ENCODE measurements around the gene SLC6A3.
A peak's percentile ranks its signal among the peaks of the same experiment; 100 is the strongest.
"Not testable (repeated sequence)": the region's sequence is repeated elsewhere in the genome, so short reads cannot be mapped to it uniquely, and the experiment has no call there.

The SLC6A3 gene

DNA sequence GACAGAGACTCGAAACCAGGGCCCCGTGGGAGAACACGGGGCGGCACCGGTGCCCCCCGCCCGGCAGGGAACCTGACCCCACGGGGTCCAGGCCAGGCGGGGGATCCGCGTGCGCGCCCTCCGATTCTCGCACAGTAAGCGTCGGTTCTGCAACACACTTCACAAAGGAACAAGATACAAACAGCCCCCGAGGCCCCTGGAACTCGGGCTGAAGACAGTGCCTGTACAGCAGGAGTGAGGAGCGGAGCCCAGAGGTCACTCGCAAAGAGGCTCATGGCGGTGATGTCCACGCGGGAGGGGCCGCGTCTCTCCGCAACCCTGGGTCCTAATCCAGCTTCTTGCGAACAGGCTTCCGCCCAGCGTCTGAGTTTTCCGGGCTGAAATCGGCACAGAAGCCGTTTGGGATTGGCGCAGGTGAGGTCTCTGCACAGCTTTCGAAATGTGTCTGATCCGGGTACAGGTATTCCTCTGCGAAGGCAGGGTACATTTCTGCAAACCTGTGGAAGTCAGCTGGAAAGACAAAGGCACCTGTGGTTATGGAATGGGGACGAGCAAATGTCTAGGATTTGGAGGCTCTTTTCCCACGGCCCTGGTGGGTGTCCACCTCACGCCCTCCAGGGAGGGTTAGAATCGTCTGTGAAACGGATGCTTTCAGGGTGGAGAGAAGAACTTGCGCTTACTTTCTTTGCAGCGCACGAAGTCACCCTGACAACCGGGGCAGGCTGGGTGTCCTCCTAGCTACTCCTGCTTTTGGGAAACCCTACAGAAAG, 18.3 kb upstream of the SLC6A3 start:
- DNase-seq: no peak

DNA sequence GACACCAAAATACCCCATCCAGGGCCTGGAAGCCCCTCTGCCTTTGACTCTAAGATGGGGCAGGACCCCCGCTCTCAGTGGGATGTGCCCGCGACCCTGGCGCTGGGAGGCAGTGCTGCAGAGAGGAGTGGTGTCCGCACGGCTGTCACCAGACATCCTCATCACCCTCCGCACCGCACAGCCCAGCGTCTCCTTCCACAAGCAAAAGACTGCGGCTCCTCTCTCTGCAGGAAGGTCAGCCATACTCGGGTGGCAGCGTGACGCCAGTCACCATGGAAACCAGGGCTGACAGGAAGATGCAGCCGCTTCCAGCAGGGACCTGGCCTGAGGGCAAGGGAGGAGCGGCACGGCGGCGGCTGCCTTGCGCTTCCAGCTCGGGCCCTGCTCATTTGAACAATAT, 17.1 kb upstream of the SLC6A3 start:
- DNase-seq: no peak

DNA sequence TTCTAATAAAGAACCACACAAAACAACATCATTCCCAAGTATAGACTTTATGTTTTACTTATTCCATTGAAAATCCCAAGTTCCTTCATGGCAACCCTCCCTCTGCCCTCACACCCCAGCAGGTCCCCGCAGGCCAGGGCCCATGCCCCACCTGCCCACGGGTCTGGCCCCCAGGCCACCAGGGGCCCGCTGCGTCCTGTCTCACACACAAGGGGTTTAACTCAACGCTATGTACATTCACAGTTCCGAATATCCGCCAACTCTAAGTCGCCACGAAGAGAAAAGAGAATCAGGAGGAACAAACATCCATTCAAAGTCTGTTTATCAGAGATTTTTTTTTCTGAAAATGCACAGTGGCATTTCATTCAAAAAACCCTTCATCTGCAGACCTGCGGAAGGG, 16.2 kb upstream of the SLC6A3 start:
- no peak for DNase-seq

DNA sequence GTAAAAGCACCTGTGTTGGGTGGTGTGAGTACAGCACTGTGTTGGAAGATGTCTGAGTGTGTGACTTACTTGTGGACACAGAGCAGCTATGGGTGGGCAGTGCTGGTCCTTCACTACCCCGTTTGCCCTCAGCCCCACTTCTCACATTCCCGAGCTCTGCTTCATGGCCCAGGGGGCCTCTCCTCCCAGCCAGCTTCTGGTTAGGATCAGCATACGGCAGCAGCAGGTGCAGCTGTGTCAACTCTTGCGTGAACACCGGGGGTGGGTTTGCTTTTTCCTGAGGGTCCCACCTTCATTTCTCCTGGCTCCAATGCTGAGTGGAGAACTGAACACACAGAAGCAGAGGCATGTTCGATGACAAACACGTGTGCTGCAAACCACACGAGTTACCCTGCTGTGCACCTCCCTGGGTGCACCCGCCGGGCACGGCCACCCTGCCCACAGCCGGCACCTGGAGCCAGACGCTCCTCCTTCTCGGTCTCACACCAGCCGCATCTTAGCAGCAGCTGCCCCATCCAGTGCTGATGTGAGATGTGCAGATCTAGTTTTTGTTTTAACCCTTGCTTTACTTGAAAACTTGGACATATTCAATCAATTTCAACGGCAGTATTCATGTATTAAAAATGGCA, 14.9 kb upstream of the SLC6A3 start:
- DNase-seq: no peak

DNA sequence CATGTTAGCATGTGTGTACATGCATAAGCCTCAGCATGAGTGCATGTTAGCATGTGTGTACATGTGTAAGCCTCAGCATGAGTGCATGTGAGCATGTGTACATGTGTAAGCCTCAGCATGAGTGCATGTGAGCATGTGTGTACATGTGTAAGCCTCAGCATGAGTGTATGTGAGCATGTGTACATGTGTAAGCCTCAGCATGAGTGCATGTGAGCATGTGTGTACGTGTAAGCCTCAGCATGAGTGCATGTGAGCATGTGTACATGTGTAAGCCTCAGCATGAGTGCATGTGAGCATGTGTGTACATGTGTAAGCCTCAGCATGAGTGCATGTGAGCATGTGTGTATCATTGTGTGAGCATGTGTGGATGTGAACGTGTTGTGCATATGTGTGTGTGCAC, 14.2 kb upstream of the SLC6A3 start:
- DNase-seq: not testable (repeated sequence)

DNA sequence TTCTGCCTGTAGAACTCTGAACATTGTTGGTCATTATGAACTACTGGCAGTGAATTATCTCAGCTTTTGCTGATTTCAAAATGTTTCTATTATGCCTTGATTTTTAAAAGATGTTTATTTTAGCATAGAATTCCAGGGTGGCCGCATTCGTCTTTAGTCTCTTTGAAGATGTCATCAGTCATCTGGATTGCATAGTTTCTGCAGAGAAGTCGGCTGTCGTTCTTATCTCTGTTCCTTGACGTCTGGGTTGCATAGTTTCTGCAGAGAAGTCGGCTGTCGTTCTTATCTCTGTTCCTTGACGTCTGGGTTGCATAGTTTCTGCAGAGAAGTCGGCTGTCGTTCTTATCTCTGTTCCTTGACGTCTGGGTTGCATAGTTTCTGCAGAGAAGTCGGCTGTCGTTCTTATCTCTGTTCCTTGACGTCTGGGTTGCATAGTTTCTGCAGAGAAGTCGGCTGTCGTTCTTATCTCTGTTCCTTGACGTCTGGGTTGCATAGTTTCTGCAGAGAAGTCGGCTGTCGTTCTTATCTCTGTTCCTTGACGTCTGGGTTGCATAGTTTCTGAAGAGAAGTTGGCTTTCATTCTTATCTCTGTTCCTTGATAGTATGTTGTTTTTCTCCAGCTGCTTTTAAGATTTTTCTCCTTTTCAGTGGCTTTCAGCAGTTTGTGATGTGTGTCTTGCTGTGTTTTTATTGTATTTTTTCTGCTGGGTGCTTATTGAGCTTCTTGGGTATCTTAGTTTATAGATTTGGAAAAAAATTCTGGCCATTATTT, 11.1 kb upstream of the SLC6A3 start:
- not testable (repeated sequence) for DNase-seq

DNA sequence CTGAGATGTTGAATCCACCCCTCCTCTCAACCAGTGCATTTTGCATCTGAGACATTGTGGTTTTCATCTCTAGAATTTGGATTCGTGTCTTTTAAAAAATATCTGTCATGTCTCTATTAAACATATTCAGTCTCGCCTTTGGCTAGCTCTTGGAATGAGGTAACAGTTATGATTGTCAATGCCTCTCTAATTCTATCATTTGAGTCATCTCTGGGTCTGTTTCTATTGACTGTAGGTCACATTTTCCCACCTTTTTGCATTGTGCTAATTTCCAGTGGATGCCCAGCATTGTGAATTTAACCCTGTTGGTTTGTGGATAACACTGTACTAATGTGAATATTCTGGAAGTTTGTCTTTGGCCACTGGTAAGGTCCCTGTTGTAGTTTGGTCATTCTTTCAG, 8.4 kb upstream of the SLC6A3 start:
- no peak for DNase-seq

DNA sequence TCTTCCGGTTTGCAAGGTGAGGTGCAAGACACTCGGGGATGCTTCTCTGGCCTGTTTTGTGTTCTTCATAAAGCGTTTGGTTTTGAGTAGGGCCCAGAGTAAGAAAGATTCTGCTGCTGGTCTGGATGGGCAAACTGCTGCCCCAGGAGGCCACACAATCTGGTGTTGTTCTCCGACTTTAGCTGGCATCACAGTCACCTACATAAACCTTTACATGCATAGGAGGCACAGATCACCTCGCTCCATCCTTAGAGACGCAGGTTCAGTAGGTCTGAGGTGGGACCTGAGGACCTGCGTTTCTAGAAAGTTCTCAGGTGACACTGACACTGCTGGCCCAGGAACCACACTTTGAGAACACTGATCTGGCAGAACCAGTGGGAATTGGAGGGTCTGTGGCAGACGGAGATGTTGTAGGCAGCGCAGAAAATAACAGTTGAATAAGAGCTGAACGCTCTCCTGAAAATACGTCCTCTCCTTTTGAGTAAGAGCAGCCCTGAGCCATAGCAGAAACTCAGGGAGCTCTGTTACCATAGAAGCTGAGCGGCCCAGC, 3.9 kb upstream of the SLC6A3 start:
- DNase-seq: no peak

DNA sequence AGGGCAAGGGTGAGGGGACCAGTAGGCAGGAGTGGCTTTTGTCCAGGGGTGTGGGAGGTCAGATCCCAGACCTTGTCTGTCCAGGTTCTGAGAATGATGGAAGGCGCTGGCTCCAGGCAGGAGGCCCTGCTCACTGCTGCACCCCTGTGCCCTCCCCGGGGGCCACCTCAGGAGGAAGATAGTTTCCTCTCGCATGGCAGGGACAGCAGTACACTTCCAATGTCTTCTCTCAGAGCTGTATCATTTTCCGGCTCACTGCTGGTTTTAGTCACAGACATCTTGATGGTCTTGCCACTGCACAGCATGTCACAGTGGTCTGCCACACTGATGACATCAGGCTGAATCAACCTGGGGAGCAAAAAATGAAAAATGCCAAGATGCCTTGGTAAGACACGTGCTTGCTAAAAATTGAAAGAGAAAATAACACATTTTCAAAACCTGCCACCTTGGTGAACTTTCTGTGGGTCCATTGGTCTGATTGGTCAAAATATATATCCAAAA, 3.3 kb upstream of the SLC6A3 start:
- DNase-seq: no peak

DNA sequence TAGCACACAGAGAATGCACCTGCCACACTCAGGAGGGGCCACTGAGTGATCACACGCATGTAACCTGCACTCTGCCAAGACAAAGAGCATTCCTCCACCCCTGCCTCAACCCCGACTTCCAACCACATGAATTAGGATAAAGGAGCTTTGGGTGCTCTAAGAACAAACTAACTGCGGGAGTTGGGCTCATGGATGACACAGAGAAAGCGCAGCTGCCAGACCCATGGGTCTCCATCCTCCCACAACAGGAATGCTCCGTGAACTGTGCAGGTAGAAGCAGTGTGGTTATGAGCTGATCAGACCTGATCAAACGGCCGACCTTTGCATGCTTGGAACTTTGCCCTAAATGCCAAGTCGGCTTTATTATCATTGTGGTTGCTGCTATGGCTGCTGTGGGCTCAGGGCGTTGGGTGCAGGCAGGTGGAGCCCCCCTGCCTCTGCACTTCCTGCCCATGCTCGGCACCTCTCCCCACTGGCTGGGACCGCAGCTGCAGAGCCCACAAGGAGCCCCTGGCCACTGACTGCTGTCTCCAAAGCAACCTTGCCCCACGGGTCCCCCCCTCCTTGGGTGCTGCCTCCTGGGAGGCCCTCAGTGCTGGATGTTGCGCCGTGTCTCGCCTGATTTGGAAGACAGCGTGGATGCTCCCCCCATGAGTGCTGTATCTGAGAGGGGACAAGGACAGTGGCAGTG, 2.6 kb upstream of the SLC6A3 start:
- DNase-seq: peak; percentile 16

DNA sequence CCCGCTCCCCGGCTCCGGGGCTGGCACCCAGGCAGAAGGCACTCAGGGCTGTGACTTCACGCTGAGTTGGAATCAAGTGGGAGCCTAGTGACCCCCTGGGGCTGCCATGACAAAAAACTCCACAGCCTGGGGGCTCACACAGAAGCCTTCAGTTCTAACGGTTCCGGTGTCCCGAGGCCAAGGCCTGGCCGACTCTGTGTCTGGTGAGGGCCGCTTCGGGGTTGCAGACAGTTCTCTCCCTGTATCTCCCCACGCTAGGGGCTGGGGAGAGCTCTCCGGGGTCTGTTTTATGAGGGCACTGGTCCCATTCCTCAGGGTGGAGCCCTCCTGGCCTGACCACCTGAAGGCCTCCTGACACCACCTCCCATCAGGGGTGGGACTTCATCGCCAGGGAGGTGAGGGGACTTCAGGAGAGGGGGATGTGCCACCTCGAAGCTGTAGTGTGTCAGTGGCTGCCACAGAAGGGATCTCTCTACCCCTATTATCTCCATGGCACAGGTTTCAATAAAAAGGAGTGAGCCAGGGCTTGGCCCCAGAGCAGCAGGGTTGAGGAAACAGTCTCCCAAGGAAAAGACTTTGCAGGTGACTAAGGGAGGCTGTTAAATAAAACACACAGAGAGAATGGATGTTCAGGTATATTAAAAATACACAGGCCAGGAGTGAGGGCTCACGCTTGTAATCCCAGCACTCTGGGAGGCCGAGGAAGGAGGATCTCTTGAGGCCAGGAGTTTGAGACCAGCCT, 1.5 kb upstream of the SLC6A3 start:
- DNase-seq: no peak

DNA sequence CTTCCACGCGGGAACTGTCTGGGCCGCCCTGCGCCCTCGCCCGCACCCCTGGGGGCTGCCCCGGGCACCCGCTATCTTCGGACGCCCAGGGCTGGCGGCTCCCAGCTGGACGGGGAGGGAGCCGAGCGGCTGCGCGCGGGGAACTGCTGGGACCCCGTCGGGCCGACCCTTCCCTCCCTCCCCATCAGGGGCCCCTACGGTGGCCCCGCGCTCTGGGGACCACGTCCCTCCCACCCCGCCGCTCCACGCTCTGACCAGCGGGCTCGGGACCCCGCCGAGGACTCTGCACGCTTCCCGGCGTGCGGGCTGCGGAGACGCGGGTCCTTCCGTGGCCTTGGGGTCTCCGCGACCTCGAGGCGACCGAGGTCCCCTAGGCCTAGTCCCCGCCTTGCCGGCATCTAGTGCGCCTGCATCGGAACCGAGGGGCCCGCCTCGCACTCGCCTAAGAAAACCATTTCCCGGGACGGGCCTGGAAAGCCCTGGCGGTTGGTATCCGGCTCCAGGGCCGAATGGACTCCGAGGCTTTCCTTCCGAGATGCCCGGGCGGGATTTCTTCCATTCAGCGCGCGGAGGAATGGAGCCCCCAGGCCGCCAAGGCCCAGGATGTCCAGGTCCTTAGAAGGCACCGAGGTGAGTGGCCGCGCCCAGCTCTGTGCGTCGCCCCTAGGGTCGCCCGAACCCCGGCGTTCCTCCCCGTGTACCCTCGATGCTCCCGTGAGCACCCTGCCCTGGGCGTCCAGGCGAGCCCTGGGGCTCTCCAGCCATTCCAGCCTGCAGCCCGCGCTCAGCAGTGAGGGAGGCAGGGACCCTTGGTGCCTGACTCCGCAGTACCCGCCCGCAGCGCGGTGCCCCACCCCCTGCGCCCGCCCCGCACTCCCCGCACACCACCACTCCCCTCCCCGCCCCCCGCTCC, 705 bp upstream of the SLC6A3 start:
- DNase-seq: no peak

DNA sequence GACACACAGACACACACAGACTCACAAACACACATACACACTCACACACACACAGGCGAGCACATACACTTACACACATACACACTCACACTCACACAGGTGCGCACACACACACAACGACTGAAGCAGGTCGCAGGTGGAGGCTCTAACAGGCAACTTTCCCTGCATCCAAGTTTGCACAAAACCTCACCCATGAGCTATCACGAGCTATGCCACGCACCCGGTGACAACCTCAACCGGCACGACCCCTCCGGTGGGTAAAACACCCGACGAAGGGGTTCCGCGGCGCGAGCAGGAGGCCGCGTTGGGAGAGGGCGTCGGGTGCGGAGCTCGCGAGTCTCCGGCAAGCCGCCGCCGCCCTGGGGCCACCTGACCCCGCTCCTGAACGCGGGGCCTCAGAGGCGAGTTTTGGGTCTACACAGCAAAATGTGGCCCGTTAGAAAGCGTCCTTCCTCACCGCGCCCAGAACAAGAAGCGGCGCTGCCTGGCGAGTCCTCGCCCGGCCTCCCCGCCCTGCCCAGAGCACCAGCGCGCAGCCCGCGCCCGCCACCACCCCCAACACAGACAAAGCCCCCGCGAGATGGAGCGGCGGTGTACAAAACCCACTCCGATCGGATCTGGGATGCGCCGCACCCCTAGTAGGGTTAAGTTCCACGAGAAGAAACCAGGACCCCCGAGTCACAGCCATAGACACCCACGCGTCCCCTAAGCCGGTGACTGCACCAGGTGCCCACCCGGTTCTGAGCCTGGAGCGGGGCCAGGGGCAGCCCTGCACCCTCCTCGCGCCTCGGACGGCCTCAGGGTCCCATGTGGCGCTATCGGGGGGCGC, 665 bp downstream of the SLC6A3 start:
- no peak for DNase-seq

DNA sequence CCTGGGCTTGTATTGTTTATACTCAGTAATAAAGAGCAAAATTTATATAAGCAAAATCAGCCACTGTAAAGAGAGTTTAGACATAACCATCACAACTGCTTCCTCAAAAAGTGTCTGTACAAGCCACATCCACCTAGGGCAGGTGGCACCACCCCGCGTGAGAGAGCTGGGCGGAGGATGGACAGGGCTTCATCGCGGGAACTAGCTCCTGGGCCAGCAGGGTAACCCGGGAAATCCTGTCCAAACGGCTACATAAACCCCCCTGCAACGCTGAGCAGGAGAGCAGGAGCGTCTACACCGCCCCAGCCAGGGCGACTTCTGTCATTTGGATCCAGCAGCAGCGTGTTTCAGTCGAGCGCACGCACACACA, 1.3 kb downstream of the SLC6A3 start:
- no peak for DNase-seq

DNA sequence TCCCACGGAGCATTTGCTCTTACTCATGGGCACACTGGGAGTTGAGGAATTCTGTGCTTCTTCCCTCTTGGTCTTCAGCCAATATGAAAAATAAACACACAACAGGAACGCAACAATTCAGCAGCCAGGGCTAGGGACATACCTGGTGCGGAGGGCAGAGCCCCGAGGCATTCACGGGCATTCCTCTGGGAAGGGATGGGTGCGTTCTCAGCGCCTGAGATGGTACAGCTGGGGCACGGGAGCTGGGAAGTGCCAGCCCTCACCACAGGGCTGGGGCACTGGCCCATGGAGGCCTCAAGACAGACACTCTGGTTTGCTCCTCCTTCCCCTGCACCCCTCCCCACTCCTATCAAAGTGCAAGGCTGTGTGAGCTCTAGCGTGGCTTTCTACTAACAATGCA, 2.1 kb downstream of the SLC6A3 start:
- DNase-seq: no peak

DNA sequence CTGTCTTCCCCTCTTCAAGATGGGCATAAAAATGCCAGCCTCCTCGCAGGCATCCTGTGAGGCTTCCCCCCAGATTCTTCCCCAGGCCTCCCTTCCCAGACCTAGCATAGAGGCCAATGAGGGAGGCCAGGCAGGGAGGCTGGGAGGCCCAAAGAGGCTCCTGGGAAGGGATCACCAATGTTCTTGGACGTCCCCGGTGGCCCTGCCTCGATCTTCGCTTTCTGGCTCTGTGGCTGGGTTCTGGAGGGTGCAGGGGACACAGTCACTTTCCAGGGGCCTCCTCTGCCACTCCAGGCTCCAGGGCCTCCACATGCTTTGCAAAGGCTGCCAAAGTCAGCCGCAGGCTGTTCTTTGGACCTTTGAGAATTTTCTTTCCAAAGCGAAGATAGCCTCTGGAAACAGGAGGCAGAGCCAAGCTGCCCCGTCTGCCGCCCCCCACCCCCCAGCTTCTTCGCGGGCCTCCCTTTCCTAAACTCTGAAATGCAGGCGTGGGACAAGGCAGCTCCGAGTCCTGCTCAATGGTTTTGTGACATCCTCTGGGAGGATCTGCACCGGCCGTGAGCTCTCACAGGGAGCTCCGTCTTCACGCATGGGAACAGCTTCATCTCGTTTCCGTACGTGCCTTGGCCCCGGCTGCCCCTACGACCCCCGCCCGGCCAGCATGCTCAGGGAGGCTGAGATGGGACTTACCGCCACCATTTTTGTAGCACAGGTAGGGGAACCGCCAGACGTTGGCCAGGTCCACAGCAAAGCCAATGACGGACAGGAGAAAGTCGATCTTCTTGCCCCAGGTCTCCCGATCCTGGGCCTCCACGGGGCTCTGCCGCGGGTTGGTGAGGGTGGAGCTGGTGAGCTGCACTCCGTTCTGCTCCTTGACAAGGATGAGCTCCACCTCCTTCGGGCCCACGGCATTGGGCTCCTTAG, 2.8 kb downstream of the SLC6A3 start:
- DNase-seq: no peak

DNA sequence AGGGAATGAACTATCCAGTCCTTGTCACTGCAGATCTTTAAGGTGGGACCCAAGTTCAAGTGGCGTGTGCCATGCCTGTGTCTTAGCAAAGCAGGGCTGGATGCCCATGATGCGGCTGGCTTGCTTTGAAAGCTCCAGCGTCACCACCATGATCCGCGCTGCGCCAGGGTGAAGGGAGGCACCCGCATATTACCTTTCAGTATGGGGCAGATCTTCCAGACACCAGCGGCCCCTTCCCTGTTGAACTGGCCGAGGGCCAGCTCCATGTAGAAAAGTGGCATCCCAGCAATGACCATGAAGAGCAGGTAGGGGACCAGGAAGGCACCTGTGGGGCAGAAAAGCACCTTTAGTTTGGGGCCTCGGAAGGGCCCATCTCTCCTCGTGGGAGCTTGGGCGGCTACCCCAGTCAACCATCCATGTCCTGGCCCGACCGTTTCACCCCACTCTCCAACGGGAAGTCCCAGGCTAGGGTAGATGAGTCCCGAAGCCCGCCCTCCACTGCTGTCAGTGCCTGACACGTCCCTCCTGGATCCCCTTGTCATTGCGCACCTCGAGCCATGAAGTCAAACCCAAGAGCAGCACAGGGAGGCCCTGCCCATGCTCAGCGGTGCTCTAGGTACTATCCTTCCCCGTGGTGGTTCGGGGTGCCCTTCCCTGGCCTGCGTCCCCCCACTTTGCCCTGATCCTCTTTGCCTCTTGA, 3.9 kb downstream of the SLC6A3 start:
- DNase-seq: no peak

DNA sequence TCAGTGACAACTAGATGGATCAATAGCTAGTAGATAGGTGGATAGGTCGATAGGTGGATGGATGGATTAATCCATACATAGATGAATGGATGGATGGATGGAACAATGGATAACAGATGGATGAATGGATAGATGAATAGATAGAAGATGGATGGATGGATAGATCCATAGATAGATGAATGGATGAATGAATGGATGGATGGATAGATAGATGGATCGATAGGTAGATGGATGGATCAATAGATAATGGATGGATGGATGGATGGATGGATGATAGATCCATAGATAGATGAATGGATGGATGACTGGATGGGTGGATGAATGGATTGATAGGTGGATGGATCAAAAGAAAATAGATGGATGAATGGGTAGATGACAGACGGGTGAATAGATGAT, 5.1 kb downstream of the SLC6A3 start:
- DNase-seq: no peak

All from CD4-positive, alpha-beta T cell treated with Interferon gamma for 1 hour (primary cell).